KG1 (cell line): ENCODE results near the gene FBXO47.
"Not testable (repeated sequence)": the region's sequence is repeated elsewhere in the genome, so short reads cannot be mapped to it uniquely, and the experiment has no call there.

Source experiments
- DNase-seq: peaks from one replicate; lab custom pipeline; 2025; lab: John Stamatoyannopoulos, UW

Gene FBXO47

DNA sequence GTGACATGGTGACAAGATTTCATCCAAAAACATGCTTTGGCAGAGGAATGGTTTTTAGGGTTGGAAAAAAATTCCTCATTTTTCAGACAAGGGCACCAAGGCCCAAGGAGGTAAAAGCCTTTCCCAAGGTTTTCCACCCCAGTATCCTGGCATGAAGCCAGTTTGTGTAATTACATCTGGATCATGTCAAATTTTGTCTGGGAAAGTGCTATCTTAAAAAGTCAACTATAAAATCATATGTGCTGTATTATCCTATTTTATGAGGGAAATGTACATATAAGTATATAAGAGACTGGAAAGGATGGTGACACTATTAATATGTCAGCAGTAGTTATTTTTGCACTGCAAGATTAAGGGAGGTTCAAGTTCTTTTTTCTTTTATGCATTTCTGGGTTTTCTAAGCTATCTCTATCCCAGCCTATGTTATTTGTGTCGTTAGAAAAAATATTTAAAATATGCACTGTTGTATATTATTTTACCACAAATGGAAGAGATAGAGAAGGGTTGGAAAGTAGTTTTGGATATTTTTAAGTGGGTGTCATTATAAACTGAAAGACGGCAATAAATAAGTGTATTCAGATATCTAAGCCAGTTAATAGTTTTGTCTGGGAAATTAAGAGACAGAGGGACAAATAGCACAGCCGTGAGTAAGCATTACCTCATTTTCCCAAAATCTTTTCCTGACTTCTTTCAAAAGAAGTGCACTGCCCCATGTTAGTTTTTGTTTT lies 13.5 kb upstream of the FBXO47 start:
- DNase-seq = no peak

DNA sequence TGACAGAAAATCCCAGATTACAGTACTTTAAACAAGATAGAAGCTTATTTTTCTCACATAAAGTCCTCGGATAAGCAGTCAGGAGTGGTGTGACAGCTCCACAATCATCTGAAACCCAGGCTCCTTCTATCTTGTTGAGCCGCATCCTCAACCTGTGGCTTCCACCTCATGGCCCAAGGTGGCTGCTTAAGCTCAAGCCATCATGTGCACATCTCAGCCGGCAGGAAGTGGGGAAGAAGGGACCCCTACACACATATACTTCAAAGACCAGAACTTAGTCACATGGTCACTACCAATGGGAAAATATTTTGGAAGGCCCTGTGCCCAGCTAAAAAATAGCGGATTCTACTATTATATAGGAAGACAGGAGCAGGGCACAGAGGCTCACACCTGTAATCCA lies 11.0 kb upstream of the FBXO47 start:
- DNase-seq = no peak

- peak; percentile 13 for DNase-seq
Observed at GRCh38 chr17:38976187-38976551, 9.0 kb upstream of the FBXO47 start.

DNA sequence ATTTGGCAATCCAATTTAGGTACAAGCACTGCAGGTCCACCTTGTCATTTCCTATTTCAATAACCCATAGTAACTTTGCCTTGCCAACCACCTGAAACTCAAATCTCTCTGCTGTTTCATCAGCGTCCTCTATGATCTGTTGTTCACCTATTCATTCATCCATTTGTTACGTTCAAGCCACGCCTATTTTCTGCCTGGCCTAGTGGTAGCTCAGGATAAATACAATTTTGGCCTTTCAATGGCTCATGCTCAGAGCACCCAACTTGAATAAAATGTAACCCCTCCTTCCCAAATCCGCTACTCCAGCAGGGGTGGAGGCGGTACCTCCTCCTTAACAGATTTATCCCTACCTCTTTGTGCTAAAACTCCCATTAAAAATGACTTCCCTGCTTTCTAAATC lies 3.6 kb upstream of the FBXO47 start:
- DNase-seq = no peak

- no peak for DNase-seq
Observed at GRCh38 chr17:38970128-38970527, 2.9 kb upstream of the FBXO47 start.

GRCh38 chr17:38969281-38969680 lies 2.1 kb upstream of the FBXO47 start:
- no peak for DNase-seq

- DNase-seq = no peak
Observed at GRCh38 chr17:38961413-38961812, 5.8 kb downstream of the FBXO47 start.

DNA sequence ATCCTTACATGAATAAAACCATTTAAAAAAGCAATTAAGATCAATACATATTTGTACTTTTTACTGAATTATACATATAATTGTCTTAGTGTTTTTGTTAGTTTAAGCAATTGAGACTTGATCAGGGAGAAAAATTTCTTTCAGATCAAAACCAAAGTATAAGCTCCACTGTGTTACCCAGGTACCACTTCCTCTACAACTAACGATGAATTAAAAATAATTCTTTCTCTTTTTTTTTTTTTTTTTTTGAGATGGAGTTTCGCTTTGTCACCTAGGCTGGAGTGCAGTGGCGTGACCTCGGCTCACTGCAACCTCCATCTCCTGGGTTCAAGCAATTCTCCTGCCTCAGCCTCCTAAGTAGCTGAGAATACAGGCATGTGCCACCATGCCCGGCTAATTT lies 6.8 kb downstream of the FBXO47 start:
- no peak for DNase-seq

DNA sequence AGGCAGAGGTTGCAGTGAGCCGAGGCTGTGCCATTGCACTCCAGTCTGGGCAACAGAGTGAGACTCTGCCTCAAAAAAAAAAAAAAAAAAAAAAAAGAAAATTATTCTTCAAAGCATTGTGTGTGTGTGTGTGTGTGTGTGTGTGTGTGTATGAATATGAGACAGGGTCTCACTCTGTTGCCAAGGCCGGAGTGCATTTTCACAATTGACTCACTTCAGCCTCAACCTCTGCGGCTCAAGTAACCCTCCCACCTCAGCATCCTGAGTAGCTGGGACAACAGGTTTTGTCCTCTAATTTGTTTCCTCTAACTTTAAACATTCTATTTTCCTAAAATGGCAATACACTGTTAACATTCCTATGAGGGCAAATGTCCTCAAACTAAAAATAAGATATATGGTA lies 7.7 kb downstream of the FBXO47 start:
- no peak for DNase-seq

GRCh38 chr17:38958756-38959155 lies 8.4 kb downstream of the FBXO47 start:
- DNase-seq = no peak

- DNase-seq = no peak
Observed at GRCh38 chr17:38958326-38958725, 8.9 kb downstream of the FBXO47 start.

DNA sequence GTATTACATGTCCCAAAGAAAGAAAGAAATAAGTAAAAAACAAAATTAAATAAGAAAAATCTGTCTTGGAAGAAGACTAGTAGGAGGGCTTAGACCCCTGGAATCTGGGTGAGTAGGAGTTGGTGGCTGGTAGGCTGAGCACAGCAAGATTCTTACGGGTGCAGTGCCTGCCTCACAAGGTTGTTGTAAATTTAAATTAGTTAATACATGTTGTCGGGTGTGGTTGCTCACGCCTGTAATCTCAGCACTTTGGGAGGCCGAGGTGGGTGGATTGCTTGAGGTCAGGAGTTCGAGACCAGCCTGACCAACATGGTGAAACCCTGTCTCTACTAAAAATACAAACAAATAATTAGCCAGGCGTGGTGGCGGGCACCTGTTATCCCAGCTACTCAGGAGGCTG lies 13.4 kb downstream of the FBXO47 start:
- not testable (repeated sequence) for DNase-seq

DNA sequence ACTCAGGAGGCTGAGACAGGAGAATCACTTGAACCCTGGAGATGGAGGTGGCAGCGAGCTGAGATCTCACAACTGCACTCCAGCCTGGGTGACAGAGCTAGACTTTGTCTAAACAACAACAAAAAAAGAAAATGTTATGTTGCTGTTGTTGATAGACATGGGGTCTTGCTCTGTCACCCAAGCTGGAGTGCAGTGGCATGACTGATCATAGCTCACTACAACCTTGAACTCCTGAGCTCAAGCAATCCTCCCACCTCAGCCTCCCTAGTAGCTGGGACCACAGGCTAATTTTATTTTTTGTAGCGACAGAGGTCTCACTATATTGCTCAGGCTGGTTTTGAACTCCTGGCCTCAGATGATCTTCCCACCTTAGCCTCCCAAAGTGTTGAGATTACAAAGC lies 20.0 kb downstream of the FBXO47 start:
- DNase-seq = no peak

DNA sequence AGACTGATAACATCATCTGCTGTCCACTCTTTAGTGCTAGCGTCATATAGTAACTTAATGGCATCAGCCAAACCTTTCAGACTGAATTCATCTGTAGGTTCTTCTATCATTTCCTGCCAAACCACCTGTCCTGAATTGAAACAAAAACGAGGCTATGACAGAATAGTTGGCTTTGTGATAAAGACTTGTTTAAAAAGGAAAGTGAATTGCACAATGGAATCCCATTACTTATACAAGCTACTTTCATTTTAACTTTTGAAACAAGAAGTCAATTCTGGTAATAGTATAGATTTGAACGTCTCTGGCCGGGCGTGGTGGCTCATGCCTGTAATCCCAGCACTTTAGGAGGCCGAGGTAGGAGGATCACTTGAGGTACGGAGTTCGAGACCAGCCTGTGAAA lies 23.6 kb downstream of the FBXO47 start:
- DNase-seq = no peak

DNA sequence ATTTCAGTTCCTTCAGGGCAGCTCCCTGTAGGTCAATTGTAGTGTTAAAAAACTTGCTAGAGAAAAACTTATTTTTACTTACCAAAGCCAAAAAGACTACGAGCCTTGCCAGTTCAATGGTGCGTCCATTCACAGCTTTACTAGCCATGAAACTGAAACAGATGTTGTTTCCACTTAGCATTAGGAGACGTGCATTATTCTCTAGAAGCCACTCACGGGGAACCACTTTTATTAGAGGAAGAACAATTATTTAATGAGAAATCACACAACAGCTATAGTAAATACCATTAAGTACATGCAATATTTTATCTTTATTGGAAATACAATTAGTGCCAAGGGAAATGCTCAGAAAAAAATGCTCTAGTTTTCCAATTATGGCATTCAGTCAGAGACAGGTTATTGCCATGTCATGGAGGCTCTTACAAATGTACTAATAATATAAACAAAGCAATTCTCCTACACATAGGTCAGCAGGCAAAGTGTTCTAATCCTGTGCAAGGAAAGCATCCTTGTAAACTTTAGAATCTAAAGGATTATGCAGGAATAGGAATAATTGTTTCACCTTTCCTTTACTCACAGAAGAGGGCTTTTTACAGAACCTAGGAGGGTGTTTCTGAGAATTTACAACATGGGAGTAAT lies 24.4 kb downstream of the FBXO47 start:
- DNase-seq = no peak

DNA sequence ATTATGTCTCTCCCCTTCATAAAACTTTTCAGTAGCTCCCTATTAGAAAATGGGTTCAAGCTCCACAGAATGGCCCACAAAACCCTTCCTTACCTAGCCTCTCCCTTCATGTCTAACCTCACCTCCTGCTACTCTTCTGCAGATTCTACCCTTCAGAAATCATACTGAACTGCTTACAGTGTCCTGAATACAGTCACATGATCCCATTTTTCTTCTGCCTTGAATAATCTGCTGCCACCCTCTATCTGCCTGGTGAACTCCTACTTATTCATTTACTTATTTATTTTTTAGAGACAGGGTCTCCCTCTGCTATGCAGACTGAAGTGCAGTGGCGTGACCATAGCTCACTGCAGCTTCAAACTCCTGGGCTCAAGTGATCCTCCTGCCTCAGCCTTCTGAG lies 26.8 kb downstream of the FBXO47 start:
- no peak for DNase-seq

- no peak for DNase-seq
Observed at GRCh38 chr17:38939987-38940386, 27.2 kb downstream of the FBXO47 start.

DNA sequence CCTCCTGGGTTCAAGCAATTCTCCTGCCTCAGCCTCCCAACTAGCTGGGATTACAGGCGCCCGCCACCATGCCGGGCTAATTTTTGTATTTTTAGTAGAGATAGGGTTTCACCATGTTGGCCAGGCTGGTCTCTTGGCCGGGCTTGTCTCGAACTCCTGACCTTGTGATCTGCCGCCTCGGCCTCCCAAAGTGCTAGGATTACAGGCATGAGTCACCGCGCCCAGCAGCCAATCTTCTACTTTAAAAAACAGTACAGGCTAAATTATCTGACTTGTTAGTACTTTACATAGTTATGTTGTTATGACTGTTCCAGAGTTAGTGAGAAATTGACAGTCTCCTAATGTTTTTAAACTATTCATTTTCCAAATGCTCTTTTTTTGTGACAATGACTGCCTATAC lies 33.2 kb downstream of the FBXO47 start:
- DNase-seq = not testable (repeated sequence)

DNA sequence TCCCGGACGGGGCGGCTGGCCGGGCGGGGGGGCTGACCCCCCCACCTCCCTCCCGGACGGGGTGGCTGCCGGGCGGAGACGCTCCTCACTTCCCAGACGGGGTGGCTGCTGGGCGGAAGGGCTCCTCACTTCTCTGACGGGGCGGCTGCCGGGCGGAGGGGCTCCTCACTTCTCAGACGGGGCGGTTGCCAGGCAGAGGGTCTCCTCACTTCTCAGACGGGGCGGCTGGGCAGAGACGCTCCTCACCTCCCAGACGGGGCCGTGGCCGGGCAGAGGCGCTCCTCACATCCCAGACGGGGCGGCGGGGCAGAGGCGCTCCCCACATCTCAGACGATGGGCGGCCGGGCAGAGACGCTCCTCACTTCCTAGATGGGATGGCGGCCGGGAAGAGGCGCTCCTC lies 36.4 kb downstream of the FBXO47 start:
- DNase-seq = not testable (repeated sequence)

DNA sequence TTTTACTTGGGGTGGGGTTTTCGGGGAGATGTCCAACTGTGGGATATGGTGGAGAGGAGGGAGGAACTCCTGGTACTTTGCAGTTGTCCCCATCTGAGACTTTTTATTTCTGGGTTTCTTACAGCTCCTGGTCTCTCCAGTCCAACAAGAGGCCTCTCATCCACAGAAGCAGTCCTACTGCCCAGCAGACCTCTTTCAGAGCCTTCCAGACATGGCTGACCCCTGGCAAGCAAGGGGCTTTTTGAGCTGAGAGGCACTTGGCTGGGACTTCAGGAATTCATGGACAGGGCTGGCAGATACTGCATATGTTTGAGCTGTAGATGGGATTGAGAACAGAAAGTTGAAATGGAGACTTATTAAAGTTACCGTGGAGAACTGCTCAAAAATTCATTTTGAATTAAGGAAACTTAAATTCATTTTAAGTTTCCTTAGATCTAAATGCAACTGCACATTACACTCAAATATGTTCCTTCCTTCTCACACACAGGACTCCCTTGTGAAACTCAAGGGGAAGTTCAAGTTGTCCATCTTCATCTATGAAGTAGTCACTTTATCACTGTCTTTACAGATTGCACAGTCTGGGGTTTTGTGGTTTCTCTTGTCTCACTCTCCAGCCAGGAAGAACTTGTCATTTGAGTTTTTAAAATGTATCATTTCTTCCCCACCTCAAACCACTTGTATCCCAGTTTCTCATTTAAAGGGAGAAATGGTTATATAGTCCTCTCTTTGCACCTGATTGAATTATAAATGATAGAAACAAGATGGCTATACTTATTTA lies 40.7 kb downstream of the FBXO47 start:
- DNase-seq = peak; percentile 22

DNA sequence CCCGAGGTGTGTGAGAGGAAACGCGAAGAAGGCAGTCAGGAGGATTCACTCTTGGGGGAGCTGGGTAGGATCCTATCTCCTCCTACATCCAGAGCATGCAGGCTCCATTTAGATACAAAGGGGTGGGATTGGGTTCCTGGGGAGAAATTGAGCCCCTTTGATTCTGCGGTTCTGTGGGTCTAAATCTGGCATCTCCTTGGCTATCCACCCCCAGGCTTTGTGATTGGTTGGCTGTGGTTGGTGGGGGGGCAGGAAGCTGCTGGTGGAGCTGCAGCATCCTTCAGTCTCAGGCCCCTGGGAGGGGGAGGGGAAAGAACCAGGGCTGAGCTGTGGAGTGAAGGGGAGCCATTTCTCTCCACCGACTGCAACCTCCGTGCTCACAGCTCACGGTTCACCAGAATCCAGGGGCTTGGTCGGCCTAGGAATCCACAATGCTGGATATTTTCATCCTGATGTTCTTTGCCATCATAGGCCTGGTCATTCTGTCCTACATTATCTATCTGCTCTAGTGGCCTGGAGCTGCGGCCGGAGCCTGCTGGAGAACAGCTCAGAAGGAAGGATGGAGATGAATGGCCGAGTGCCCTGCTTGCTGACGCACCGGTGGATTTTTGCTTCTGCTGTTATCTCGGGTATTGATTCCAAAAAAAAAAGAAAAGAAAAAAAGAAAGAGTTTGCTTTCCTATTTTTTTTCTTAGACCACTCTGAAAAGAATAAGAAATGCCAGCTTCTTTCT lies 41.8 kb downstream of the FBXO47 start, which contains the start of gene LASP1NB:
Gene LASP1NB (plus strand): TSS at position 352 of the 733 bp plus-strand sequence.
- DNase-seq = no peak

GRCh38 chr17:38922538-38923297 lies 44.5 kb downstream of the FBXO47 start:
- no peak for DNase-seq
